Activated naive CD4-positive, alpha-beta T cell treated with anti-CD3 and anti-CD28 coated beads, Interleukin-2, amount 50 U/mL, for 72 hours (primary cell): ENCODE data around the gene FIGN. TPM values are rescaled to one million over a fixed set of nuclear protein-coding genes. Genes with fewer than 3 reads are reported as not detected.

ENCODE experiments used
- ATAC-seq, 2 donors: fragments of 150-1000 bp; cut with Tn5 transposase; 2 replicates each; pipeline ENCODE4 v1.10.0; 2021; ENCODE audit warnings: mild to moderate bottlenecking in 2 of 2, moderate library complexity in 2 of 2
- DNase-seq, 2 donors: peaks; one replicate each; pipeline ENCODE4 v3.0.0; 2021 to 2022; ENCODE audit warnings: low spot score in 2 of 2
- H3K27ac Mint-ChIP-seq, 2 donors: one replicate each; pipeline ENCODE4 v1.8.0; 2022; ENCODE audit warnings: mild to moderate bottlenecking in 2 of 2, mixed read lengths in 2 of 2
- H3K36me3 Mint-ChIP-seq, 2 donors: one replicate each; pipeline ENCODE4 v1.8.0; 2022; ENCODE audit warnings: mixed read lengths in 2 of 2
- H3K9me3 Mint-ChIP-seq, 2 donors: one replicate each; pipeline ENCODE4 v1.8.0; 2022; ENCODE audit warnings: mixed read lengths in 2 of 2
- total RNA-seq, 2 donors: library from RNA; stranded (reverse); gene quantifications; one replicate each; pipeline ENCODE4 v1.2.3, GENCODE V29; 2022

The FIGN gene
- total RNA-seq, 2 donors from 2014 or later: not detected

DNA sequence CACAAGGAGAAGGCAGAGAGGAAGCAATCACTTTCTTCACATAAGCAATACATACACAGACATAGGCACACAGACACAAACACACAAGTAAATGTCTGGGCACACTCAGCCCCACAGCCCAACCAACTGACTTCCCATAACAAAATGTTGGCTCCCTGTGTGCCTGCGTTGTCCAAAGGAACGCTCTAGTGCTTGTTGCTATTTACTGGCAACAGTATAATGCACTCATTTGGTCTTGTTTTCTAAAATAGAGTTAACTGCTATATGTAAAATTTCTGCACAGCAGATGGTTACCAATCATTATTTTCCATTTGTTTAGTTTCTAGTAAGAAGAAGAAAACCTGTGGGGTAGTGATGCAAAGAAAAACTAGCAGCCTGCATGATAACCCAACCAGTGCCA lies 16.5 kb downstream of the FIGN start:
- no peak for DNase-seq
- Mint-ChIP-seq H3K9me3 (peaks cover 3 to 5% of the 10 kb centered on the region in 2 donors), H3K27ac (no peak overlapping the region), H3K36me3 (no peaks in the 10 kb centered on the region)
- ATAC-seq: no peak

DNA sequence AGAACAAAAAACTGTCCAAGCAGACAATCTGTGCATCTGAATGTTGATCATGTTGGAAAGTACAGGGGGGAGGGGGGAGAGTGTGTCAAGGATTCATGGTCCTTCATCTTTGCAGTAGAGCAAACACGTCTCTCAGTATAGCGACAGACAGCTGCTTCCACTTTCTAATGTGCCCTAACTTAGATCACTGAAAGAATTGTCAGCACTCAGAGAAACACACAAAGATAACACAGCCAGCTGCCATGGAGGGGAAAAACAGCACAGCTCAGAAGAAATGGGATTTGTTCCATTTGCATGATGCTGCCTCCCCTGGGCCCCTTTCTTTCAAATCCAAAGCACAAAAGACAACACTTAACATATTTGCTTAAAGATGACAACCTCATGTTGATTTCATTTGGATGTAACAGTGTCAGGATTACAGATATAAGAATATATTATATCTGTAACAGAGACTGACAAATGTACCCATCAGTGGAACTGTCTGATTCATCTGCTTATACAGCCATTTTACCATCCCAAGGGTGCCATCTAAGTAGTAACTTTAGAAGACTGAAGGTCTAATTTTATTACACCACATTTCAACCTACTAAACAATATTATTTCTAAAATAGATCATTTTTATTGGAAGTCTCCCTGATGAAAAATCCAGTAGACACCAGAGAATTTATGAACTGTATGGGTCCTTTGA lies 17.7 kb downstream of the FIGN start:
- Mint-ChIP-seq H3K27ac (no peak overlapping the region), H3K9me3 (peaks cover 3 to 5% of the 10 kb centered on the region in 2 donors), H3K36me3 (no peaks in the 10 kb centered on the region)
- DNase-seq (no peak), ATAC-seq (no peak)

DNA sequence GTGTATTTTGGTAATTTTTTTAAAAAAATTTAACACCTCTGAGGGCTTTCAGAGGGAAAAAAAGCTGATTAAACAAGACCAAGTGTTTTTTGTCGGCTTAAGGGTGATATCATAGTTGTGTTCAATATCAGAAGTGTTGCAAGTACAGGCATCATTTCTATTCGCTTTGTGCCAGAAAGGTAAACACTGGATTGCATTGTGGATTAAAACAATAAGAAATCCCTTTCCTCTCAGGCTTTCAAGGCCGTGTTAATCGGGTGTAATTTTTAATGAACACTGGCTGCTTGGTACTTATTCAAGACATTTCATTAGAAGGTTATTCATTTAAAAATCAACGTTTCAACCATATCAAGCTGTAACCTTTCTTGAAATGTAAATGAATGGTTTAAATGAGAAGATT lies 18.3 kb downstream of the FIGN start:
- peaks cover 3 to 5% of the 10 kb centered on the region in 2 donors for H3K9me3 Mint-ChIP-seq
- no peak overlapping the region for H3K27ac Mint-ChIP-seq
- DNase-seq: no peak
- H3K36me3 Mint-ChIP-seq: no peaks in the 10 kb centered on the region
- no peak for ATAC-seq

DNA sequence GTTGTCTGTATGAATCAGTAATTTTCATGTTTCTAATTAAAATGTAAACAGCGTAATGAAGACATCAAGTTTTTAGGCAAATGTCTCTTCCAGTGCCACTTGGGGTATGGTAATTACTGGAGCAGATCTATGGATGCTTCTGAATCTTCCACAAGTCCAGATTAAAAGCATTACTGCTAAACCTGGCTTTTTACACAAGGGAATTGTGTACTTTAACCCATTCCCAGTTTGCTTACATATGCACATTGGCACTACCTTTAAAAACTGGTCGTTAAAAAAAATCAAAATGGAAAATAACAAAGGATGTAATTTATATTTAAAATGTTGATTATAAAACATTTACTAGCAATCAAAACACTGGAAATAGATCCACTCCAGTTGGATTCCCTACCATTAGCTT lies 19.7 kb downstream of the FIGN start:
- no peak for DNase-seq
- no peak for ATAC-seq
- Mint-ChIP-seq H3K9me3 (peaks cover 3 to 5% of the 10 kb centered on the region in 2 donors), H3K27ac (no peak overlapping the region), H3K36me3 (no peaks in the 10 kb centered on the region)

DNA sequence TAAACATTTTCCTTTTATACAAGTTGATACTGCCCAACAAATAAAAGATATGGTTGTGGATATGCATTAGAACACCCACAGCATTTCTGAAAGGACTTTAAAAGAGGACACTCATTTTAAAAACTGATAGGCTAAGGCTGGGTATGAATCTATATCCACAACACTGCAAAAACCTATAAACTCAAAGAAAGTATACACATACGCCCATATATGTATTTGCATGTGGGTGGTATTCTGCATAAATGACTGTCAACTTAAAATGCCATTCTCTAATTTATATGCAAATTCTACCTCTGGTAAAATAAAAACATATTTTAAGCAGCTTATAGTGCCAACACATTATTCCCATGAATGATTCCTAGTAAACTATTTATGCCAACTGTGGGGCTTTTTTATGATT lies 20.1 kb downstream of the FIGN start:
- H3K36me3 Mint-ChIP-seq: no peaks in the 10 kb centered on the region
- H3K9me3 Mint-ChIP-seq: peaks cover 3 to 5% of the 10 kb centered on the region in 2 donors
- DNase-seq (no peak), ATAC-seq (no peak)
- no peak overlapping the region for H3K27ac Mint-ChIP-seq

DNA sequence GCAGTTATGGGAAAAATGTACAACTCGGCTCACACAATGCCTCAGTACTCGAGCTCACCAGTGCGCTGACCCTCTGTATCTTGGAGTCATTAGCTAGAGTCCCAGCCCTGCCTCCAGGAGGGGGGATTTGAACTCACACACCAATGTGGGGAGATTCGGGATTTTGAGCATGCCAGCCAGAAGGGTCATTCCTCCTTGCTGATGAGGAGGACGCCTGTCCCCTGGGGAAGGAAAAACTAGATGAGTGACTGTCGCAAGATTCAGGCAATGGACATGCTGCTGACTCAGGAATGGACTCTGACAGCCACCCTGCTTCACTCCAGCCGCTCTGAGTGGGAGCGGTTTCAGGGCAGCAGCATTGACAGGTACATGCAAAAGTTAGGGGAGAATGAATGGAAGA lies 20.6 kb downstream of the FIGN start:
- H3K9me3 Mint-ChIP-seq: peaks cover 3 to 5% of the 10 kb centered on the region in 2 donors
- H3K27ac Mint-ChIP-seq: no peak overlapping the region
- no peaks in the 10 kb centered on the region for H3K36me3 Mint-ChIP-seq
- DNase-seq (no peak), ATAC-seq (no peak)

DNA sequence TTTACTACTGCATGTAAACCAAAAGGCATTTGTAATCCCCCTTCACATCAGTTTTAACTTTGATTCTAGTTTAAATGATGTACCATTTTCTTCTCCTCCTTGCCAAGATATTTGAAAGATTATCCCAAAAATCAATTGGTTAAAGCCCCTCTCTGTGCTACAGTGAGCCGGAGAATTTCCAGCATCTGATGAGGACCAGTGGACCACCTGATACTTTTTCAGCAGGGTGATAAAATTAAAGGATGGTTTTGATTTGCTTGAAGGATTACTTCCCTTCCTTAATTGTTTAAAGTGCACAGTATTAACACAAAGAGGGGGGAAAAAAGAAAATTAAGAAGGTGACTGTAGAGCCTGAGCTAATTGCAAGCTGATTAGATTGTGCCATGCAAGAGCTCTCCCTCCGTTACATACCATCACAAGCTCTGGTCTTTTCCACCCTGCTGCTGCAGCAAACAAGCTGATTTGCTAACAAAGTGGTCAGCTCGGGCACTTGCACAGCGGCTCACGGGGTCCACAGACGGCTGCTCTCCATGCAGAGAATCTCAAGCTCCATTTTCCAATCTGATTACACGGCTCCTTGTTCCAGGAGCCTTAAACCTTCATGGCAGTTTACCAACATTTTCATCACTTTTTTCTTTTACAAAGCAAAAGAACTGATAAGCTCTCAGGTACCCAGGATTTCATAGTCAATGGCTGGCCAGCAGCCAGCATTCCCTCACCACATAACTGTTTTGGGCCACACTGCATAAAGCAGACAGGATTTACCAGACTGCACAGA lies 22.1 kb downstream of the FIGN start:
- ATAC-seq (no peak), DNase-seq (no peak)
- peaks cover 0 to 3% of the 10 kb centered on the region in 2 donors for H3K9me3 Mint-ChIP-seq
- no peaks in the 10 kb centered on the region for H3K36me3 Mint-ChIP-seq
- H3K27ac Mint-ChIP-seq: no peak overlapping the region

DNA sequence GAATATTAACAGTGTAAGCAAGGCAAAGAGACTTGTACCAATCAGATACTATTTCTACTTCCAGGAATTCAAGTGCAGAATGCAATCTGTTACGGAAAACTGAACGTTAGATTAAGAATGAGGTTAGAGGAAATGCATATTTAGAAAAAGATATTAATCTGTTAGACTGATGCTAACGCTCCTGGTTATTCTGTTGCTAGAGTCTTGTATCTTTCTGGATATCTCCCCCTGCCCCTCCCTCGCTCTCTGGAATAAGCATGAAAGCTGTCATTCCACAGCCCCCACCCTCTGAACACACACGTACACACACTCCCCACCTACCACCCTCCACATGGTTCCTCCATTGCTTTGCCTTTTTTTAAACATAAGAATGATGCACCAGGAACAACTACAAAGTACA lies 24.1 kb downstream of the FIGN start:
- DNase-seq (no peak), ATAC-seq (no peak)
- Mint-ChIP-seq H3K9me3 (peaks cover 0 to 3% of the 10 kb centered on the region in 2 donors), H3K36me3 (no peaks in the 10 kb centered on the region), H3K27ac (no peak overlapping the region)

DNA sequence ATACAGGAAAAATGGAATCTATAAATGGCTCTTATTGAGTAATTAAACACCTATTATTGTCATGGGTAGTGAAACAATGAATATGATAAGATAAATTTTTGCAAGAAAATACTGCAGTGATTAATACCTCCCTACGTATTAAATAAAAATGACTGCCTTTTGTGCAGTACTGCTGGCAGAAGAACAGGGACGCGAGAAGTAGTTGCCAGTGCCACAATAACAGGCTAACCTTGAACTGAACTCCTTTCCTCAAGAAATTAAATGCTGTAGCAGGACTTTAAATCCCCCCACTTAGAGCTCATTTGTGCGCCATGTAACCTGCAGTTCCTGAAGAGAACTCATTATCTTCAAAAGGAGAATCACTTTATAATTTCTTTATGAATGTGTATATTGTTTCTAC lies 24.6 kb downstream of the FIGN start:
- Mint-ChIP-seq H3K27ac (no peak overlapping the region), H3K36me3 (no peaks in the 10 kb centered on the region), H3K9me3 (peaks cover 0 to 3% of the 10 kb centered on the region in 2 donors)
- ATAC-seq (no peak), DNase-seq (no peak)

DNA sequence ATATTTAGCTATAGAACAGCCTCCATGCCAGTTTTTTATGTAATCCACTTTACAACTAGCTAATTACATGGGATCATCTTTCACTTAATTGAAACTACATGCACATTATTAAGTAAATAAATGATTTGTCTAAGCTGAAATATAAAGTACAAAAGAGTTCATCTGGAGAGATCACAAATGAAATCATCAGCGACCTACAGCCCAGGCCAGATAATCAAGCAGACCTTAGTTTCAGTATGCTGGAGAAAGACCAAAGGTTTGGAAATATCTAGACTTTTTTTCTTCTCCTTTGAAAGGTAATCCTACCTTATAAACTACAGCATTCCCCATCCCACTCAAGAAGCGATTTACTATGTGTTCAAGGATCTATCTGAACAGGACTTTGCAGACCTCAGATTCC lies 26.5 kb downstream of the FIGN start:
- H3K36me3 Mint-ChIP-seq: no peaks in the 10 kb centered on the region
- peaks cover 0 to 4% of the 10 kb centered on the region in 2 donors for H3K9me3 Mint-ChIP-seq
- ATAC-seq (no peak), DNase-seq (no peak)
- H3K27ac Mint-ChIP-seq: no peak overlapping the region

DNA sequence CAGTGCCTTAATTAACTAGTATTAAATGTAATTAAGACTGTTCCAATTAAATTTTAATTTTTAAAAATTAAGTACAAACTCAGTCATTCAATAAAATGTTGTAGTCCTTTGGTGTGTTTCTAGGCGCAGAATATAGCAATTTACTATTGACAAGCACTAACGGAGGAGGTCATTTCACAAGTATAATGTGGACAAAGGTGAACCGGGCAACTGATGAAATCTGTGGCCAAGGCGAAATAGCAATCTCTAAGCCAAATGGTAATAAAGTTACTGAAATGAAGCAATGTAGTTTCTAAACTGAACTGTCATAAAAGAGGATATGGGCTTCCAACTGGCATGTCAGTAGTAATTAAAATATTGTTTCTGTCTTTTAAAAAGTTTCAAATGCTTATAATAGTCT lies 27.5 kb downstream of the FIGN start:
- Mint-ChIP-seq H3K9me3 (peaks cover 0 to 4% of the 10 kb centered on the region in 2 donors), H3K27ac (no peak overlapping the region), H3K36me3 (no peaks in the 10 kb centered on the region)
- no peak for ATAC-seq
- DNase-seq: no peak

DNA sequence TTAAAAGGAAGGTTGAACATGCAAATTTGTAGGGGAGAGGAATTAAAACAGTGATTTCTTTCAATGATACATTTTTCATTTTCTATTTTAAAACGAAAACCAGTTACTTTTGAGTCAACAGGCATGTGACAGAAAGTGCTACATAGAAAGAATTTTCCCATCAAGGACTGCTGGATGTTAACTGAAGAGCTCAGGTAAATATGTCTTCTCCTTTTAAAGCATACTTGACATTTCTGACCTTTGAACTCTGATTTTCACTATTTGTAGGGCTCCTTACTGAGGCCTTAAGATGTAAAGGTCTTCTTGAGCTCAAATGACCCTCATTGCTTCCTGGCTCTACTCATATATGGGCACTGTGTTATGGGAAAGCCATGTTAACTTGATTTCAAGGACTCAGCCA lies 32.4 kb downstream of the FIGN start:
- Mint-ChIP-seq H3K9me3 (peaks cover 5 to 12% of the 10 kb centered on the region in 2 donors), H3K36me3 (no peaks in the 10 kb centered on the region), H3K27ac (no peak overlapping the region)
- ATAC-seq (no peak), DNase-seq (no peak)

DNA sequence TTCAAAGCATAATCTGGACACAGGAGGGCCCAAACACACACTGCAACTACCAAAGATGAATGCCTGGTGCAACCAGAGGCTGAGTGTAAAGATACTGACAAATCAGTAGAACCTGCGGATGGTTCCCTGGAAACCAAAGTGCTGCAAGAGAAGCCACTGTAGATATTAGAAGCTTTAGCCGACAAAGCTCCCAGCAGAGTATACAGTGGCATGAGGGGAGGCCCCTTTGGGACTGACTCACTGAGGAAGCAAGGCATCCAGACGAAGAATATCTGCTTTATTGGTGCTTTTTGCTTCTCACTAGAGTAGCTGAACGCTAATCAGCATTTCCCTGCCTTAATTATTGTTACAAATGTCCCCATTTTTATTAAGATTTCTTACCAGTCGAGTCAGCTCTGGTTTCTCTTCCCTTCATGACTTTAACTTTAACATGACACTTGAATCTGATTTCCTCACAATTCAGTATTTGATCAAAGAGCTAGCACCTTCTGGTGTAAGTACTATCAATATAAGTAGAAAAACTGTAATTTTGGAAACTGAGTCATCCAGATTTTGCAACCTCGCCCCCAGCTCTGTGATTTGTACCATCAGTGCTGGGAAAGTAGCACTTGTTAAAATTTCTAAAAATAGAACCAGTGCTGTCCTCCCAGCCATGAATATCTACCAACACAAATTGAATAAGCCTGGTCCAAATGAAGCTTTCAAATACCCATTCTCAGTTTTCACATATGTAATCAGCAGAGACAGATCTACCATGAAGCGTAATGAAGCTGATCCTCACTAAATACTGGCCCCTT lies 34.2 kb downstream of the FIGN start:
- ATAC-seq: no peak
- Mint-ChIP-seq H3K36me3 (no peaks in the 10 kb centered on the region), H3K9me3 (peaks cover 5 to 12% of the 10 kb centered on the region in 2 donors), H3K27ac (no peak overlapping the region)
- no peak for DNase-seq

DNA sequence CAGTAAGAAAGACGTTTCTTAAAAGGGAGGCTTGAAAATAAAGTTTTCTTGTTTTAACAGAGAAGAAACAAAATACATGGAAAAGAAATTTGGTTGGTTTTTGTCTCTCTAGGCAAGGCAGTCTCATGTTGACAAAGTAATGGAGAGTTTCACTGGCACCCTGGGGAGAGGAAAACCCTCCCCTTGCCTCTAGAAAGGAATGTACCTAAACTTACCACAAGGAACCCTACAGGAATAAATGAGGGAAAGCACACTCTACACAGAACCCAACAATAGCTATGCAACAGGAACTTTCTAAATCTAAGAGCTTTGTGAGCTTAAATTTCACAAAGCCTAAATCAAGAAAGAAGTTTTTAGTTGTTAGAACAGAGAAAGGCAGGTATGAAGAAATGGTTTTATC lies 37.0 kb downstream of the FIGN start:
- no peaks in the 10 kb centered on the region for H3K36me3 Mint-ChIP-seq
- H3K9me3 Mint-ChIP-seq: peaks cover 12 to 16% of the 10 kb centered on the region in 2 donors
- no peak overlapping the region for H3K27ac Mint-ChIP-seq
- ATAC-seq: no peak
- no peak for DNase-seq

DNA sequence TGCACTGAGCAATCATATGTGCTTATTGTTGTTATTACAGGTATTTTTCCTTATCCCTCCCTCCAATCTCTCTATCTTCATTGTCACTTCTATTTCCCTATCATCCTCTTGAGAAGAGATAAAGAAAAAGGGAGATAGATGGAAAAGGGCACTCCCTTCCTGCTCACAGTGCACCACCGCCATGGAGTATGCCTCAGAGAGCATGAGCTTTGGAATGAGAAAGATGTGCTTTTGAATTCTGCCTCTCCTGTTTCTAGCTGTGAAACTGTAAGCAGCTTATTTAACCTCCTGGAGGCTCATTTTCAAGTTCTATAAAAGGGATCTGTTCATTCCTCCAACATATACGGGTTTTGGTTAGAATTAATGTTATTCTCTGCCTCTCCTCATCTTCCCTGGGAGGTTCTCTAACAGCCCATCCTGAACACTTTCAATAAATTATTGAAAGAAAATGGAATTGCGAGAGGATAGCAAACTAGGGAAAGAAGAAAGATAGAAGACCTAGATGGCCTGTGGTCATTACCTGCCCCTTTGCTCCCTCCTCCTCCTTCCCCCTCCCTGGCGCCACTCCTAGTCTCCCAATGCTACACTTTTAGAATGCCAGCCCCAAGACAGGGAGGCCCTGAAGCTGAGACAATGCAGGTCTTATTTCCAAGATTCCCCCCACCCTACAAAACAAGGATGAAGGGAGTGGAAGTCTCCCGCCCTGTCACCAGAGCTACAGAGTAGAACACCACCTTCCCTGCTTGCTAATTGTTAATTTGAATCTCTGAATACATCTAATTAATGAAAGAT lies 37.8 kb downstream of the FIGN start:
- no peak for ATAC-seq

DNA sequence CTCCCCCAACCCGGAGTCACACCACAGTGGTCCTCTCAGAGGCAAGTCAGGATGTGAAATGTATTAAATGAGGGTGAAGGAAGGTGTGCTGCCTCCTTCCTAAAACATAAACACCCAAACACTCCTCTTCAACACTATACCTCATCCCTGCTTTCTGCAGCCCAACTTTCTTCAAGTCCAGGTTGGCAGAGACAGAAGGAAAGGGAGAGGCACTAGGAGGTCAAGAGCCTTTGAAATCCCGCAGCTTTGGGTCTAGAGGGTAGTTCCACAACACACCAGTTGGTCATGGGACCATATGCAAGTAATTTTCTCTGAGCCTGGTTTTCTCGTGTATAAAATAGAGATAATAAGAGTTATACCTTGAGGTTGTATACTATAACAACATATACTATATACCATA lies 38.4 kb downstream of the FIGN start:
- Mint-ChIP-seq H3K36me3 (no peaks in the 10 kb centered on the region), H3K9me3 (peaks cover 16 to 18% of the 10 kb centered on the region in 2 donors), H3K27ac (no peak overlapping the region)
- no peak for ATAC-seq
- no peak for DNase-seq

More for the DNA sequence above, 37.8 kb downstream of the FIGN start:
- H3K36me3 Mint-ChIP-seq: no peaks in the 10 kb centered on the region
- H3K9me3 Mint-ChIP-seq: peaks cover 12 to 16% of the 10 kb centered on the region in 2 donors
- H3K27ac Mint-ChIP-seq: no peak overlapping the region
- no peak for DNase-seq
